ENCODE data around the gene CSNK2A1.

GRCh38 chr20:507006-507758 is 36.4 kb downstream of the CSNK2A1 start:
- no peak for TF ChIP-seq POLR2A (IDR thresholded peaks at IDR 0.05)
- no peak for TF ChIP-seq CTCF (IDR thresholded peaks at IDR 0.05)

Measured in body of pancreas (tissue), 4 donors.